Liver (tissue), 9 donors: ENCODE data around the gene CAMSAP3. TPM values are rescaled to one million over a fixed set of nuclear protein-coding genes. Genes with fewer than 3 reads are reported as not detected.

Experiments used
- DNase-seq: peaks from one replicate; pipeline ENCODE4 v3.0.0-alpha.2; 2017; ENCODE audit warnings: low spot score
- H3K27ac ChIP-seq, 2 donors: one replicate each; pipeline ENCODE4 v1.7.0; 2013; ENCODE audit warnings: inconsistent platforms in 2 of 2, low read length in 2 of 2, control low read depth in 1 of 2, low read depth in 1 of 2, mild to moderate bottlenecking in 1 of 2
- H3K27me3 ChIP-seq, 4 donors: one replicate each; pipeline versions ENCODE4 v1.6.1 to v1.7.0; 2013; ENCODE audit warnings: low read length in 3 of 4, inconsistent platforms in 1 of 4, mild to moderate bottlenecking in 1 of 4, moderate library complexity in 1 of 4; ENCODE audit not compliant: control insufficient read depth in 4 of 4, insufficient read depth in 4 of 4
- H3K36me3 ChIP-seq, 4 donors: one replicate each; pipeline versions ENCODE4 v1.6.1 to v1.7.0; 2013; ENCODE audit warnings: low read length in 3 of 4, mild to moderate bottlenecking in 3 of 4, low read depth in 1 of 4, moderate library complexity in 1 of 4; ENCODE audit not compliant: control insufficient read depth in 4 of 4, insufficient read depth in 3 of 4
- H3K4me1 ChIP-seq, 4 donors: one replicate each; pipeline versions ENCODE4 v1.6.1 to v1.7.0; 2013; ENCODE audit warnings: low read length in 3 of 4, mild to moderate bottlenecking in 3 of 4, moderate library complexity in 1 of 4; ENCODE audit not compliant: control insufficient read depth in 4 of 4, insufficient read depth in 4 of 4
- H3K4me3 ChIP-seq, 3 donors: one replicate each; pipeline versions ENCODE4 v1.6.1 to v1.7.0; 2013; ENCODE audit warnings: low read length in 3 of 3, control low read depth in 1 of 3, low read depth in 1 of 3, mild to moderate bottlenecking in 1 of 3
- H3K9ac ChIP-seq, 2 donors: one replicate each; pipeline ENCODE4 v1.7.0; 2013; ENCODE audit warnings: low read length in 2 of 2, mild to moderate bottlenecking in 2 of 2, moderate library complexity in 2 of 2, control low read depth in 1 of 2, low read depth in 1 of 2
- H3K9me3 ChIP-seq, 4 donors: one replicate each; pipeline versions ENCODE4 v1.6.1 to v1.7.0; 2013; ENCODE audit warnings: low read length in 3 of 4; ENCODE audit not compliant: control insufficient read depth in 4 of 4
- EGR1 ChIP-seq, 2 donors: IDR thresholded peaks; 2 replicates each; pipeline ENCODE4 v1.6.1; 2016 to 2018; ENCODE audit warnings: antibody characterized with exemption in 2 of 2, low read depth in 2 of 2
- FOXA1 ChIP-seq: IDR thresholded peaks from 2 replicates; pipeline ENCODE4 v1.6.1; 2016; ENCODE audit warnings: antibody characterized with exemption
- FOXA2 ChIP-seq: IDR thresholded peaks from 2 replicates; pipeline ENCODE4 v1.6.1; 2016; ENCODE audit warnings: antibody characterized with exemption
- GABPA ChIP-seq, 2 donors: IDR thresholded peaks in 1 of 2; conservative IDR thresholded peaks in 1 of 2; 2 replicates each; pipeline ENCODE4 v1.6.1; 2016; ENCODE audit warnings: antibody characterized with exemption in 2 of 2, mild to moderate bottlenecking in 1 of 2, moderate library complexity in 1 of 2
- HNF4A ChIP-seq, 2 donors: conservative IDR thresholded peaks; 2 replicates each; pipeline ENCODE4 v1.6.1; 2016; ENCODE audit warnings: antibody characterized with exemption in 2 of 2, mild to moderate bottlenecking in 2 of 2
- HNF4G ChIP-seq: IDR thresholded peaks from 2 replicates; pipeline ENCODE4 v1.6.1; 2016; ENCODE audit warnings: antibody characterized with exemption
- JUND ChIP-seq, 2 donors: IDR thresholded peaks; 2 replicates each; pipeline ENCODE4 v1.6.1; 2016; ENCODE audit warnings: antibody characterized with exemption in 2 of 2
- NR2F2 ChIP-seq: IDR thresholded peaks from 2 replicates; pipeline ENCODE4 v1.6.1; 2016; ENCODE audit warnings: antibody characterized with exemption
- RAD21 ChIP-seq, 2 donors: IDR thresholded peaks; 2 replicates each; pipeline ENCODE4 v1.6.1; 2016; ENCODE audit warnings: antibody characterized with exemption in 2 of 2, mild to moderate bottlenecking in 2 of 2
- RXRA ChIP-seq, 2 donors: IDR thresholded peaks; 2 replicates each; pipeline ENCODE4 v1.6.1; 2017 to 2018; ENCODE audit warnings: antibody characterized with exemption in 2 of 2, mild to moderate bottlenecking in 1 of 2
- SP1 ChIP-seq: IDR thresholded peaks from 2 replicates; pipeline ENCODE4 v1.6.1; 2018; ENCODE audit warnings: antibody characterized with exemption, mild to moderate bottlenecking
- TAF1 ChIP-seq: conservative IDR thresholded peaks from 2 replicates; pipeline ENCODE4 v1.6.1; 2016; ENCODE audit warnings: antibody characterized with exemption, mild to moderate bottlenecking
- YY1 ChIP-seq: IDR thresholded peaks from 2 replicates; pipeline ENCODE4 v1.6.1; 2016; ENCODE audit warnings: antibody characterized with exemption, mild to moderate bottlenecking
- WGBS: extraction: QIAGEN DNeasy Blood & Tissue Kit; methylation state at CpG from one replicate; pipeline ENCODE4 v1.1.7; 2013; 5-methylcytosine and 5-hydroxymethylcytosine counted together
- polyA plus RNA-seq, 2 donors: library from polyadenylated mRNA; stranded (reverse) in 1 of 2; unstranded in 1 of 2; fragments of 200-250 nt in 1 of 2; fragments of >200 nt in 1 of 2; fragmentation: Nextera tagmentation in 1 of 2; extraction: Ambion mirVana in 1 of 2; gene quantifications; one replicate each; pipeline versions ENCODE4 v1.2.1 to v1.2.3, GENCODE V29; 2013 to 2015
- total RNA-seq, 2 donors: library from RNA; depleted of rRNA; stranded (reverse); fragments of >200 nt; gene quantifications; one replicate each; pipeline ENCODE4 v1.2.3, GENCODE V29; 2014
- TF ChIP-seq, protein P1 (sequence below): IDR thresholded peaks from 2 replicates; pipeline ENCODE4 v1.6.1; 2016; ENCODE audit warnings: antibody characterized with exemption
- TF ChIP-seq, protein P2 (sequence below): IDR thresholded peaks from 2 replicates; pipeline ENCODE4 v1.6.1; 2016; ENCODE audit warnings: antibody characterized with exemption
- TF ChIP-seq, protein P3 (sequence below): fragments of 150-350 bp; IDR thresholded peaks from 2 replicates; pipeline ENCODE4 v1.5.1; 2017; ENCODE audit warnings: improper control_type of control experiment, low read depth, low read length; ENCODE audit not compliant: missing input control
- TF ChIP-seq, protein P4 (sequence below): IDR thresholded peaks from 2 replicates; pipeline ENCODE4 v1.6.1; 2016; ENCODE audit warnings: antibody characterized with exemption
- TF ChIP-seq, protein P5 (sequence below): IDR thresholded peaks from 2 replicates; pipeline ENCODE4 v1.6.1; 2016; ENCODE audit warnings: antibody characterized with exemption, mild to moderate bottlenecking
- donor health status: healthy.
- donor health status: healthy.
- donor health status: healthy.
- donor health status: healthy.
- donor health status: healthy.

Gene CAMSAP3
- total and polyA plus RNA-seq, 4 donors, result 4.4 to 19.1 (median 9.8) TPM

DNA sequence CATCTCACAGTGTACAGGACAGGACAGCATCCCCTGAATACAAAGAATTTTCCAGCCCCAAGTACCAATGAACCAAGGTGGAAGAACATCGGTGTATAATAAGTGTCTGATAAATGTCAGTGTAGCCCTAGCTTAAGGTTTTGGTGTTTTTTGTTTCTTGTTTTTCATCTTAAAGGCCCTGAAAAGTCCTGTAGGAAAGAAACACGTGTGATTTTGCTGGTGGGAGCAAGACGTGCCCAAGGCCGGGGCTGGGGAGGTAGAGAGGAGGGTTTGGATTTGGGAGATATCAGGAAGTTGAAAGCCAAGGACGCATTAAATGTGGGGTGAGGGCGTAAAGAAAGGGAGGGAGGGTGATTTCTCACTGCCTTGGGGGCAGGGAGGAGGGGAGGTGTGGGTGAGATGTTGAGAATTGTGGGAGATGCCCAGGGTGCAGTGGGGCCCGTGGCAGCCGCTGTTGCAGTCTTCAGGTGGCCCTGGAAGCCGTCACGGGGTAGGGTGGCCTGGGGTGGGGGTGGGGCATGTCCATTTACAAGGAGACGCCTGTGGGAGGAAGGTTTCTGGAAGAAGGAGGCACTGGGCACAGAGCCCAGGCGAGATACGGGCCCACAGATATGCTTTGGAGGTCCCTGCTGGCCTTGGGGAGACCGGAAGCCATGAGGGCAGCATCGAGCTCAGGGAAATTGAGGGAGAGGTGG, 6.7 kb downstream of the CAMSAP3 start:
- H3K9ac ChIP-seq, result no peak overlapping the region
- H3K4me1 ChIP-seq, result peaks cover 0 to 10% (median 4%) of the 10 kb centered on the region in 4 donors
- WGBS, result 74% methylated on average over 15 of the region's 15 CpGs
- no peak overlapping the region for H3K4me3 ChIP-seq
- no peak overlapping the region for H3K27ac ChIP-seq
- H3K36me3 ChIP-seq, result peaks cover 0 to 11% (median 3%) of the 10 kb centered on the region in 4 donors
- TF ChIP-seq, protein P1, sequence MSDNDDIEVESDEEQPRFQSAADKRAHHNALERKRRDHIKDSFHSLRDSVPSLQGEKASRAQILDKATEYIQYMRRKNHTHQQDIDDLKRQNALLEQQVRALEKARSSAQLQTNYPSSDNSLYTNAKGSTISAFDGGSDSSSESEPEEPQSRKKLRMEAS, result no peak
- TF ChIP-seq SP1, result no peak
- no peak for TF ChIP-seq HNF4G
- TF ChIP-seq, protein P2, sequence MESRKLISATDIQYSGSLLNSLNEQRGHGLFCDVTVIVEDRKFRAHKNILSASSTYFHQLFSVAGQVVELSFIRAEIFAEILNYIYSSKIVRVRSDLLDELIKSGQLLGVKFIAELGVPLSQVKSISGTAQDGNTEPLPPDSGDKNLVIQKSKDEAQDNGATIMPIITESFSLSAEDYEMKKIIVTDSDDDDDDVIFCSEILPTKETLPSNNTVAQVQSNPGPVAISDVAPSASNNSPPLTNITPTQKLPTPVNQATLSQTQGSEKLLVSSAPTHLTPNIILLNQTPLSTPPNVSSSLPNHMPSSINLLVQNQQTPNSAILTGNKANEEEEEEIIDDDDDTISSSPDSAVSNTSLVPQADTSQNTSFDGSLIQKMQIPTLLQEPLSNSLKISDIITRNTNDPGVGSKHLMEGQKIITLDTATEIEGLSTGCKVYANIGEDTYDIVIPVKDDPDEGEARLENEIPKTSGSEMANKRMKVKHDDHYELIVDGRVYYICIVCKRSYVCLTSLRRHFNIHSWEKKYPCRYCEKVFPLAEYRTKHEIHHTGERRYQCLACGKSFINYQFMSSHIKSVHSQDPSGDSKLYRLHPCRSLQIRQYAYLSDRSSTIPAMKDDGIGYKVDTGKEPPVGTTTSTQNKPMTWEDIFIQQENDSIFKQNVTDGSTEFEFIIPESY, result no peak
- TF ChIP-seq RAD21 (IDR thresholded peaks at IDR 0.05), result no peak
- TF ChIP-seq FOXA1, result no peak
- TF ChIP-seq FOXA2, result no peak
- TF ChIP-seq, protein P3, sequence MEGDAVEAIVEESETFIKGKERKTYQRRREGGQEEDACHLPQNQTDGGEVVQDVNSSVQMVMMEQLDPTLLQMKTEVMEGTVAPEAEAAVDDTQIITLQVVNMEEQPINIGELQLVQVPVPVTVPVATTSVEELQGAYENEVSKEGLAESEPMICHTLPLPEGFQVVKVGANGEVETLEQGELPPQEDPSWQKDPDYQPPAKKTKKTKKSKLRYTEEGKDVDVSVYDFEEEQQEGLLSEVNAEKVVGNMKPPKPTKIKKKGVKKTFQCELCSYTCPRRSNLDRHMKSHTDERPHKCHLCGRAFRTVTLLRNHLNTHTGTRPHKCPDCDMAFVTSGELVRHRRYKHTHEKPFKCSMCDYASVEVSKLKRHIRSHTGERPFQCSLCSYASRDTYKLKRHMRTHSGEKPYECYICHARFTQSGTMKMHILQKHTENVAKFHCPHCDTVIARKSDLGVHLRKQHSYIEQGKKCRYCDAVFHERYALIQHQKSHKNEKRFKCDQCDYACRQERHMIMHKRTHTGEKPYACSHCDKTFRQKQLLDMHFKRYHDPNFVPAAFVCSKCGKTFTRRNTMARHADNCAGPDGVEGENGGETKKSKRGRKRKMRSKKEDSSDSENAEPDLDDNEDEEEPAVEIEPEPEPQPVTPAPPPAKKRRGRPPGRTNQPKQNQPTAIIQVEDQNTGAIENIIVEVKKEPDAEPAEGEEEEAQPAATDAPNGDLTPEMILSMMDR, result no peak
- no peak for TF ChIP-seq YY1
- TF ChIP-seq HNF4A (conservative IDR thresholded peaks at IDR 0.05), result no peak
- no peak for DNase-seq
- H3K9me3 ChIP-seq, result no peaks in the 10 kb centered on the region
- H3K27me3 ChIP-seq, result no peaks in the 10 kb centered on the region

DNA sequence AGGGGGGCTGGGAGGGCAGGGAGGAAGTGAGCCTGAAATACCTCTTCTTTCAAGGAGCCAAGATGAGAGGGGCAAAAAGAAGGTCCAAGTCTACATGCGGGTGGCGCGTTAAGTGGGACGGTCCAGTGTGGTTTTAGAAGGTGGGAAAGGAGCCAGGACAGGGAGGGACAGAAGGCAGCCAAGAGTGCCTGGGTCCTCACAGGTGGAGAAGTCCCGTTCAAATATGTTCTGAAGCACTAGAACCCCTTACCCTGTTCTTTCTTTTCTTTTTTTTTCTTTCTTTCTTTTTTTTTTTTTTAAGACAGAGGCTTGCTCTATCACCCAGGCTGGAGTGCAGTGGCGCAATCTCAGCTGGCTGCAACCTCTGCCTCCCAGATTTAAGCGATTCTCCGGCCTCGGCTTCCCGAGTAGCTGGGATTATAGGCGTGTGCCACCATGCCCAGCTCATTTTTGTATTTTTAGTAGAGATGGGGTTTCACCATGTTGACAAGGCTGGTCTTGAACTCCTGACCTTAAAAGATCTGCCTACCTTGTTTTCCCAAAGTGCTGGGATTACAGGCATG, 7.4 kb downstream of the CAMSAP3 start:
- Histone ChIP-seq H3K27ac (no peak overlapping the region), H3K27me3 (no peaks in the 10 kb centered on the region)
- 53% methylated on average over 11 of the region's 11 CpGs for WGBS

More for the DNA sequence above, 7.4 kb downstream of the CAMSAP3 start:
- peaks cover under 1 to 13% (median 3%) of the 10 kb centered on the region in 4 donors for H3K36me3 ChIP-seq
- no peak for TF ChIP-seq JUND (IDR thresholded peaks at IDR 0.05)
- no peak for TF ChIP-seq GABPA (IDR thresholded peaks at IDR 0.05 in 1 of 2, conservative IDR thresholded peaks at IDR 0.05 in 1 of 2)
- no peak for TF ChIP-seq RAD21 (IDR thresholded peaks at IDR 0.05)
- no peak for TF ChIP-seq SP1
- TF ChIP-seq RXRA (IDR thresholded peaks at IDR 0.05), result no peak
- no peak for TF ChIP-seq FOXA1
- TF ChIP-seq, protein P1, result no peak
- no peak for TF ChIP-seq HNF4G
- TF ChIP-seq, protein P4, sequence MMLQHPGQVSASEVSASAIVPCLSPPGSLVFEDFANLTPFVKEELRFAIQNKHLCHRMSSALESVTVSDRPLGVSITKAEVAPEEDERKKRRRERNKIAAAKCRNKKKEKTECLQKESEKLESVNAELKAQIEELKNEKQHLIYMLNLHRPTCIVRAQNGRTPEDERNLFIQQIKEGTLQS, result no peak
- TF ChIP-seq, protein P3, result no peak
- TF ChIP-seq EGR1 (IDR thresholded peaks at IDR 0.05; ENCODE audit: low read depth in 2 of 2), result no peak
- TF ChIP-seq, protein P5, sequence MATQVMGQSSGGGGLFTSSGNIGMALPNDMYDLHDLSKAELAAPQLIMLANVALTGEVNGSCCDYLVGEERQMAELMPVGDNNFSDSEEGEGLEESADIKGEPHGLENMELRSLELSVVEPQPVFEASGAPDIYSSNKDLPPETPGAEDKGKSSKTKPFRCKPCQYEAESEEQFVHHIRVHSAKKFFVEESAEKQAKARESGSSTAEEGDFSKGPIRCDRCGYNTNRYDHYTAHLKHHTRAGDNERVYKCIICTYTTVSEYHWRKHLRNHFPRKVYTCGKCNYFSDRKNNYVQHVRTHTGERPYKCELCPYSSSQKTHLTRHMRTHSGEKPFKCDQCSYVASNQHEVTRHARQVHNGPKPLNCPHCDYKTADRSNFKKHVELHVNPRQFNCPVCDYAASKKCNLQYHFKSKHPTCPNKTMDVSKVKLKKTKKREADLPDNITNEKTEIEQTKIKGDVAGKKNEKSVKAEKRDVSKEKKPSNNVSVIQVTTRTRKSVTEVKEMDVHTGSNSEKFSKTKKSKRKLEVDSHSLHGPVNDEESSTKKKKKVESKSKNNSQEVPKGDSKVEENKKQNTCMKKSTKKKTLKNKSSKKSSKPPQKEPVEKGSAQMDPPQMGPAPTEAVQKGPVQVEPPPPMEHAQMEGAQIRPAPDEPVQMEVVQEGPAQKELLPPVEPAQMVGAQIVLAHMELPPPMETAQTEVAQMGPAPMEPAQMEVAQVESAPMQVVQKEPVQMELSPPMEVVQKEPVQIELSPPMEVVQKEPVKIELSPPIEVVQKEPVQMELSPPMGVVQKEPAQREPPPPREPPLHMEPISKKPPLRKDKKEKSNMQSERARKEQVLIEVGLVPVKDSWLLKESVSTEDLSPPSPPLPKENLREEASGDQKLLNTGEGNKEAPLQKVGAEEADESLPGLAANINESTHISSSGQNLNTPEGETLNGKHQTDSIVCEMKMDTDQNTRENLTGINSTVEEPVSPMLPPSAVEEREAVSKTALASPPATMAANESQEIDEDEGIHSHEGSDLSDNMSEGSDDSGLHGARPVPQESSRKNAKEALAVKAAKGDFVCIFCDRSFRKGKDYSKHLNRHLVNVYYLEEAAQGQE, result no peak
- no peak for TF ChIP-seq NR2F2
- TF ChIP-seq HNF4A (conservative IDR thresholded peaks at IDR 0.05), result no peak
- TF ChIP-seq FOXA2, result no peak
- no peak for TF ChIP-seq YY1
- no peak for TF ChIP-seq TAF1
- DNase-seq, result no peak
- peaks cover 0 to 8% (median 3%) of the 10 kb centered on the region in 4 donors for H3K4me1 ChIP-seq
- no peaks in the 10 kb centered on the region for H3K9me3 ChIP-seq
- H3K9ac ChIP-seq, result no peak overlapping the region
- H3K4me3 ChIP-seq, result no peak overlapping the region
